Adrenal gland (tissue), 5 donors: ENCODE measurements around the gene NT5C3A.

Source experiments
- CTCF ChIP-seq, 6 experiments: fragments of 450-650 bp in 4 of 6; fragments of 200-600 bp in 2 of 6; sonication (generic) in 1 of 6; IDR thresholded peaks; 1 replicate in 5 of 6; 2 replicates in 1 of 6; pipeline versions ENCODE4 v1.5.1 to v1.8.0; 2016 to 2021; ENCODE audit warnings: antibody characterized with exemption in 6 of 6, mild to moderate bottlenecking in 2 of 6, moderate library complexity in 1 of 6
- POLR2A ChIP-seq, 2 donors: fragments of 450-650 bp; IDR thresholded peaks; one replicate each; pipeline ENCODE4 v1.6.1; 2017; ENCODE audit warnings: antibody characterized with exemption in 2 of 2, mild to moderate bottlenecking in 2 of 2, moderate library complexity in 1 of 2
- donor health status: DM: no; HTN: no; CAD: no.

GRCh38 chr7:33099154-33099940 lies 36.8 kb upstream of the NT5C3A start:
- no peak for TF ChIP-seq POLR2A (IDR thresholded peaks at IDR 0.05)
- TF ChIP-seq CTCF (IDR thresholded peaks at IDR 0.05): no peak
